Ishikawa (cell line): ENCODE measurements around the gene GSTCD.

ENCODE experiments used
- EP300 ChIP-seq: IDR thresholded peaks from 2 replicates; pipeline ENCODE4 v1.6.1; 2012; ENCODE audit warnings: borderline replicate concordance
- FOXM1 ChIP-seq: IDR thresholded peaks from 2 replicates; pipeline ENCODE4 v1.6.1; 2012; ENCODE audit warnings: low read depth, borderline replicate concordance
- RAD21 ChIP-seq: IDR thresholded peaks from 2 replicates; pipeline ENCODE4 v1.6.1; 2012; ENCODE audit warnings: low read depth
- TAF1 ChIP-seq: IDR thresholded peaks from 2 replicates; pipeline ENCODE4 v1.6.1; 2012; ENCODE audit warnings: low read depth, mild to moderate bottlenecking
- TCF12 ChIP-seq: IDR thresholded peaks from 2 replicates; pipeline ENCODE4 v1.6.1; 2012; ENCODE audit warnings: low read depth
- TEAD4 ChIP-seq: IDR thresholded peaks from 2 replicates; pipeline ENCODE4 v1.6.1; 2012
- TF ChIP-seq, protein P1 (sequence below): IDR thresholded peaks from 2 replicates; pipeline ENCODE4 v1.6.1; 2012; ENCODE audit warnings: low read depth, mild to moderate bottlenecking

DNA sequence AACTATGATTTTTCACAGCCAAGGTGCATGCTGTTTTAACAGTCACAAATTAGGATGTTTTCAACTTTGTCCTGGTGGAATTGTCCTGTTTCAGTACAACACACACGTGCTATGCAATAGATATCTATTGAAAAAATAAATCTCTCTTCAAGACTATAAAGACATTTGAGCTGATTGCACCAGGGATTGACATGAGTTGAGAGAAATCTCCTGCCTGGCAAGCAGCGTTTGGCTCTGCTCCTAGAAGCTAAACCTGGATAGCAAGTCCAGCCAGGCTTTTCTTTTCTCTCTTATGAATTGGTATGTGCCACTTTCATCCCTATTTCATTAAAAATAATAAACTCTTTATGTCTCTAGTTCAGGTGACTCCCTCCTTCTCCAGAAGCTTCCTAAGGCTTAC, 170.1 kb downstream of the GSTCD start:
- TF ChIP-seq FOXM1 (no peak), EP300 (no peak), TCF12 (no peak), TAF1 (no peak), RAD21 (no peak), TEAD4 (no peak)
- TF ChIP-seq, protein P1, sequence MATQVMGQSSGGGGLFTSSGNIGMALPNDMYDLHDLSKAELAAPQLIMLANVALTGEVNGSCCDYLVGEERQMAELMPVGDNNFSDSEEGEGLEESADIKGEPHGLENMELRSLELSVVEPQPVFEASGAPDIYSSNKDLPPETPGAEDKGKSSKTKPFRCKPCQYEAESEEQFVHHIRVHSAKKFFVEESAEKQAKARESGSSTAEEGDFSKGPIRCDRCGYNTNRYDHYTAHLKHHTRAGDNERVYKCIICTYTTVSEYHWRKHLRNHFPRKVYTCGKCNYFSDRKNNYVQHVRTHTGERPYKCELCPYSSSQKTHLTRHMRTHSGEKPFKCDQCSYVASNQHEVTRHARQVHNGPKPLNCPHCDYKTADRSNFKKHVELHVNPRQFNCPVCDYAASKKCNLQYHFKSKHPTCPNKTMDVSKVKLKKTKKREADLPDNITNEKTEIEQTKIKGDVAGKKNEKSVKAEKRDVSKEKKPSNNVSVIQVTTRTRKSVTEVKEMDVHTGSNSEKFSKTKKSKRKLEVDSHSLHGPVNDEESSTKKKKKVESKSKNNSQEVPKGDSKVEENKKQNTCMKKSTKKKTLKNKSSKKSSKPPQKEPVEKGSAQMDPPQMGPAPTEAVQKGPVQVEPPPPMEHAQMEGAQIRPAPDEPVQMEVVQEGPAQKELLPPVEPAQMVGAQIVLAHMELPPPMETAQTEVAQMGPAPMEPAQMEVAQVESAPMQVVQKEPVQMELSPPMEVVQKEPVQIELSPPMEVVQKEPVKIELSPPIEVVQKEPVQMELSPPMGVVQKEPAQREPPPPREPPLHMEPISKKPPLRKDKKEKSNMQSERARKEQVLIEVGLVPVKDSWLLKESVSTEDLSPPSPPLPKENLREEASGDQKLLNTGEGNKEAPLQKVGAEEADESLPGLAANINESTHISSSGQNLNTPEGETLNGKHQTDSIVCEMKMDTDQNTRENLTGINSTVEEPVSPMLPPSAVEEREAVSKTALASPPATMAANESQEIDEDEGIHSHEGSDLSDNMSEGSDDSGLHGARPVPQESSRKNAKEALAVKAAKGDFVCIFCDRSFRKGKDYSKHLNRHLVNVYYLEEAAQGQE, result no peak
